NCI-H2196 treated with DMSO at 0.1 percent for 48 hours (cell line): ENCODE measurements around the gene HIBCH.
"Not testable (repeated sequence)": the region's sequence is repeated elsewhere in the genome, so short reads cannot be mapped to it uniquely, and the experiment has no call there.

Experiments
- DNase-seq: peaks from one replicate; lab custom pipeline; 2025; ENCODE audit not compliant: unreplicated experiment; lab: John Stamatoyannopoulos, UW

Gene HIBCH

DNA sequence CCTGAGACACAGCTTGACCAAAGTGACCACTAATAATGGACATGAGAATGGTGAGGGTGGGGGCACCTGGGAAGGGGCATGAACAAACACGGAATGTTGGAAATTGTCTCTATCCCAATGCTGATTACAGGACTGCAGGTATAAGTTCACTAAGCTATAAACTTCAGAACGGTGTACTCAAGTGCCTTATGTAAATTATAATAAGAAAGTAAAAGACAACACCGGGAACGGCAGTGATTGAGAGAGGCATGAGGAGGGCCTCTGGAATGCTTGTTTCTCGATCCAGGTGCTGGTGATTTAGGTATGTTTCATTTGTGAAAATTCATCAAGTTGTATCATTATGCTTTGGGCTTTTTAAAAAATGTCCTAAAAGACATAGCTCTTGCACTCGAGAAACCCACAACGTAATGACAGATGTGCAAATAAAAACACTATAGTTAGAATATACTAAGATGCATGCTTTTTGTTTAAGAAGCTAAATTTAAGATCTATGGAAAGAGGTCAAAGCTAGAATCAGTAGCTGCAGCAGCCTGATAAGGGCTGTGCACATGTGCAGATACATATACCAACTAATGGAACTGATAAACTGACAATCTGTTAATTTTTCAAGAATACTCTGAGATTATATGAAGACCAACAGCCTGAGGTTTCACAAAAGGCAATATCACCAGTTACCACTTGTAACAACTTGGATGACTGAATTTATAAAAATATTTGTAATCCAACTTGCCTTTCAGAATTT lies 7.6 kb downstream of the HIBCH start:
- no peak for DNase-seq

DNA sequence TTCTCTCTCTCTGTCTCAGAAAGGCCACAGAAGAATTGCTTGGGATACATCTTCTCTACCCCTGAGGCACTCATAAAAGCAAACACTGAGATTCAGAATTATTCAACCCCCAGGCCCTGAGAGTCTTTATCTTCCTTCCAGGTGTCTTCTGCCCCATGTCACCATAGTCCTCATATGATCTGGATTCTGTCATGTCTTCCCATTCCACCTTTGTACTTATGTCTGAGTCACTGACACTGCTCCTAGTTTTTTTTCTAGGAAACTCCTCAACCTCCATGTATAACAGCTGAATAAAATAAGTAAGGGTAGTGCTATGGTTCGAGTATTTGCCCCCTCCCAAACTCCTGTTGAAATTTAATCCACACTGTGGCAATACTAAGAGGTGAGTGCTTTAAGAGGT lies 11.6 kb downstream of the HIBCH start:
- DNase-seq: no peak

DNA sequence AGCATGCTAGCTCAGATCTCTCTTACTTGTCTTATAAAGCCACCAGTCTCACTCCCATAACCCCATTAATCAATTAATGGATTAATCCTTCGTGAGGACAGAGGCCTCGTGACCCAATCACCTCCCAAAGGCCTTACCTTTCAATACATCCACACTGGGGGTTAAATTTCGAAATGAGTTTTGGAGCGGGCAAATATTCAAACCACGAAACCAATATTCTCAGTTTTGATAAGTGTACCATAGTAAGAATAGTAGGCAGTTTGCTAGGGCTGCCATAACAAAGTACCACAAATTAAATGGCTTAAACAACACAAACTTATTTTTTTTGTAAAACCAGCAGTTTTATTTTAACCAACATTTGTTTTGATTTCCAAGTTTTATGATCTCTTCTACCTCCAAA lies 15.2 kb downstream of the HIBCH start:
- DNase-seq: no peak

DNA sequence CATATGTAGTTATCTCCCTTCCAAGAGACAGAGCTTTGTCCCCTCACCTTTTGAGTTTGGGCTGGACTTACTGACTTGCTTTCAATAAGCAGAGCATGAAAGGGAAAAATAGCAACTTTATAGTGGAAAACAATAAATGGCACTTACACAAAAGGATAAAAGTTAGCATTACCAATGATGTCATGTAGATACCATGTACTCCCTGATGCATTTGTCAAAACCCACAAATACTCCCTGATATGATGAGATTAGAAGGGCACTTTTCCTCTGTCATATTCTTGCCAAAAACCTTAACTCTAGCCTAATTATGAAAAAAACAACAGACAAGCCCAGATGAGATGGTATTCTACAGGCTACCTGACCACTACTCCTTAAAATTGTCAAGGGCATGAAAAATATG lies 16.0 kb downstream of the HIBCH start:
- DNase-seq: no peak

DNA sequence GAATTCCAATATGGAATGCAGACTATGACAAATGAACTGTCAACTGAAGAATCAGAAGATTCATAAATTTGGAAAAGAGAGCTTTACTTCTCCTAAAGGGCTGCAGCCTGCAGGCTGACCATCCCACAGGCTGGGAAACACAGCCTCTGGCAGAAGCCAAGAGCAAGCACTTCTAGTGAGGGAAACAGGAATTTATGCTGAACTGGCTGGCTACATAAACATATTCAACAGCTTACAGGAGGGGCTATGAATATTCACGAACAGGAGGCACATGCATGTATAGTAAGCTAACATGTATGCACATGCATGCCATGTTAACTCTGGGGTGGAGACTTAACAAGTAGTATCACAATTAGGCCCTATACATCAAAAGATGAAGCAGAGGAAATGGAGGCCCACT lies 17.6 kb downstream of the HIBCH start:
- no peak for DNase-seq

DNA sequence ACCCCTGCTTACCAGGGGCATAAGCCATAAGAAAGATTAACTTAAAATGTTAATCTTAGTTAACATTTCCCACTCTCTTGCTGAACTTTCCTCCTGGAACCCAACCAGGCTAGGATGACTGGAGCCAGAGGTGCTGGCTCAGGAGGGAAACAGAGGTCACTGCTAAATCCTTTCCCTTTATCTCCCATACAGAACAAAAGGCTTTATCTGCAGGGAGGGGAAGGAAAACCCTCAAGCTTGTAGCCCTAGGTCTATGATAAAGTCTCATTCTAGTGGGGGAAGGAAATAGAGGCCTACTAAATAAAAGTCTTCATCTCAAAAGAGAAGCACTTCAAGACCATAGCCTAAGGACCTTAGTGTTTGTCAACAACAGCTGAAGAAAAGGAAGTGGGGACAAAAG lies 18.6 kb downstream of the HIBCH start:
- DNase-seq: no peak

DNA sequence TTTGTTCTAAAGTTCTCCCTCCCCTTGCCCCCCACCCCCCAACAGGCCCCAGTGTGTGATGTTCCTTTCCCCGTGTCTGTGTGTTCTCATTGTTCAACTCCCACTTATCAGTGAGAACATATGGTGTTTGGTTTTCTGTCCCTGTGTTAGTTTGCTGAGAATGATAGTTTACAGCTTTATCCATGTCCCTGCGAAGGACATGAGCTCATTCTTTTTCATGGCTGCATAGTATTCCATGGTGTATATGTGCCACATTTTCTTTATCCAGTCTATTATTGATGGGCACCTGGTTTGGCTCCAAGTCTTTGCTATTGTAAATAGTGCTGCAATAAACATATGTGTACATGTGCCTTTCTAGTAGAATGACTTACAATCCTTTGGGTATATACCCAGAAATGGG lies 21.7 kb downstream of the HIBCH start:
- not testable (repeated sequence) for DNase-seq

DNA sequence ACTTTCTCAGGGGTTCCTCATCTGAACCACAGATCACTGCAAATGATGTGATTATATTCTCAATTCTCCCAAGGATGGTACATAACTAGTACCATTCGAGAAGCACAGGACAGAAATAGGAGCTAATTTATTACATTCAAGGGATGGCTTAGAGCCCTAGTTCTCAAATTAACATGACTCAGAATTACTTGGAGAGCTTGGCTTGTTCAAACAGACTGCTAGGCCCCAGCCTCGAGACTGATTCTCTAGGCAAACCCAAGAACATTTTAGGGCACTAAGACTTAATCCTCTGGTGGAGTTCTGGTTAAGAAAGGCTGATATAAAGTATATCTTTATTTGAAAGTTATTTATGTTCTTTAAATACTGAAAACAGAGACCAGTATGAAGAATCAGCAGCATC lies 35.8 kb downstream of the HIBCH start:
- DNase-seq: no peak

DNA sequence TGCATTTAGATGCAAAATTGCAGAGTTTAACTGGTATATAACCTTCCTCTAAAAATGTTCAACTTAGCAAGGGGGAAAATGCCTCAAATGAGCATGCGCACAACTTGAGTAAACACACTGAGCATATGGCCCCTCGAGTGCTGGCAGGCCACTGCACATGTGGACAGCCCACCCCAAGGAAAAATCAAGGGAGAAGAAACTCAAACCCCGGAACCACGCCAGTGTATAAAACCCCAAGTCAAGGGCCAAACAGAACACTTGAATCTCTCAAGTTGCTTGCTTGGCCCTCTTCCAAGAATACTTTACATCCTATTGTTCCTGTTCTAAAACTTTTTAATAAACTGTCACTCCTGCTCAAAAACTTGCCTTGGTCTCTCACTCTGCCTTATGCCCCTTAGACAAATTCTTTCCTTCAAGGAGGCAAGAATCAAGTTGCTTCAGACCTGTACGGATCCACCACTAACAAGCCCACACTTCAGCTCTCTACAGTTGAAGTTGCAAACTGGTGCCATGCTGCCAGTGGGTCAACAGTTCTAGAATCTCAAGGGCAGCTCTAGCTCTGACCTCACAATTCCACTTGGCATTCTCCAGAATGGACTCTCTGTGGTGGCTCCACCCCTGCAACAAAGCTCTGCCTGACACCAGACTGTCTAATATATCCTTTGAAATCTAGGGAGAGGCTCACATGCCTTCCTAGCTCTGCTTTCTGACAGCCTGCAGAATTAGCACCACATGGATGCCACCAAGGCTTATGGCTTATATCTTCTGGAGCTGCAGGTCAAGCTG lies 38.9 kb downstream of the HIBCH start:
- no peak for DNase-seq

DNA sequence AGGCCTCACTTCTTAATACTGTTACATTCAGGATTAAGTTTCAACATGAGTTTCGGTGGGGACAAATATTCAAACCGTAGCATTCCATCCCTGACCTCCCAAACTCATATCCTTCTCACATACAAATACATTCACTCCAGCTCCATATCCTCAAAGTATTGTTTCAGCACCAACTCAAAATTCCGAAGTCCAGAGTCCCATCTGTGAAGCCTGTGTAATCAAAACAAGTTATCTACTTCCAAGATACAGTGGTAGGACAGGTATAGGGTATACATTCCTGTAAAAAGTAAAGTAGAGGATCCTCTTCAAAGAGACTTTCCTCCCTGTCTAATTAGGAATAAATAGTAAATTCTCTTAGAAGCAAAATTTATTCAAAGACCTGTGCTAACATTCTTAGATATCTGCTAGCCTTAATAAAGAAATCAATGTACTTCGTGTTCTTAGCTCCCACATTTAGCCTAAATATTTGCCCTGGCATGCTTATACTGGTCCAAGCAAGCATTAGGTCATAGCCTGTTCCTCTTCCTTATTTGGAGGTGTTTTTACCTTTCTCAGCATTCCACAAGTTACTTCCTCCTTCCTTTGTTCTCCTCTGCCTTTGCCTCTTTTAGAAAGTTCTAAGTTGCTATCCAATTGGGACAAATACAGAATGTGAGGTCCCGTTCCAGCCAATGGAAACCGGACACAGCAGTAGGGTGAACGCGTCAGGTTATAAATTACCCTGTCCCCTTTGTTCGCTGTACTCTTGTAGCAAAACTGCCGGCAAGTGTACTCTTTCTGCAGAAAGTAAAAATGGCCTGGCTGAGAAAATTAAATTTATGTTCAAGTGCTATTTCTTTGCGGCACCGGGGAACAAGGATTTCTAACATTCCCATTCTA lies 40.1 kb downstream of the HIBCH start:
- DNase-seq: not testable (repeated sequence)

DNA sequence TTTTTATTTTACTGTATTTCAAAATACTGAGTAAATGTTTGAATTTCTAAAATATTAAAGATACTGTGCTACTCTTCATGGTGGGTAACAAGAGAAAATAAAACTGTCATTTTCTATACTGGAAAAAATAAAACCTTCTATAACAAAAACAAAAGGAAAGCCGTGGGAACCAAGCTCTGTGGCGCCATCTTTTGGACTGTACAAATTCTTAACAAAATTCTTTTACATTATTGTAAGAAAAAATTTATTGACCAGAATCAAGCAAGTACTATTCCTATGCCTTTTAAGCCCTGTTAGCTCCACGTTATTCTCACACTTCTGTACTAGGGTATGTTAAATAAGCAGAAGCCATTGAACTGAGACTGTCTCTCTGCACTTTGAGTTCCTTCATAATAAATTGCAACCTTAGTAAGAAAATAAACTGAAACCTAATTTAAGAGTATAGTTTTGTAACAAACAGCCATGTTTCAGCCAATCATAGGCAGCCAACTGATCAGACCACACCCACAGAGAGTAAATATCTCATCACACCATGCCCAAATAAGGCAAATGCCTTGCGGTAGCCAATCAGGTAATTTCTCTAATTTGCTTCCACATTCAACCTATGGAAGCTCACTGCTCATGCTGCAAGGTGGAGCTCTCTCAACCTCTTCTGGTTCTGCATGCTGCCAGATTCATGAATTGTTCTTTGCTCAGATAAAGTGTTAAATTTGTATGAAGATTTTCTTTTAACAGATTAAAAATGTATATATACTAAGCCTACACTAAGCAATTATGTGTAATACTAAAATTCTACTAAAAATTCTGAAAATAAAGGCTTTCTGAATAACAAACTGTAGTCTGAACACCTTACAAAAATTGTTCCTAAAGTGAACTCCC lies 42.2 kb downstream of the HIBCH start:
- no peak for DNase-seq

DNA sequence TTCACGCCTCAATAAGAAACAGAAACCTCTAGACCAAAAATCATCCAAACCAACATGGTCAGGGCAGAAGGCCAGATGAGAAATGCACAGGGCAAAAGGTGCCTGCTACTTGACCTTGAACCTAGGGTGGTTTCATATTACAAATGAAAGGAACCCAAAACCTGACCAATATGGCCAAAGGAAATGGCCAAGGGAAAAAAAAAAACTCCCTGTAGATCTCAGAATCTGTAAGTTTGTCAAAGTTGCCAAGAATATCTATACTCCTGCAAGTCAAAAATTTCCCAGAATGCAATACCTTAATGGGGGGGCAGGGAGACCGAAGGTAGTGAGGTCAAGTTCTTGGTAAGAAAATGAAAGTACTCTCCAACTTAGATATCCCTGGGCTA lies 47.2 kb downstream of the HIBCH start:
- DNase-seq: no peak

DNA sequence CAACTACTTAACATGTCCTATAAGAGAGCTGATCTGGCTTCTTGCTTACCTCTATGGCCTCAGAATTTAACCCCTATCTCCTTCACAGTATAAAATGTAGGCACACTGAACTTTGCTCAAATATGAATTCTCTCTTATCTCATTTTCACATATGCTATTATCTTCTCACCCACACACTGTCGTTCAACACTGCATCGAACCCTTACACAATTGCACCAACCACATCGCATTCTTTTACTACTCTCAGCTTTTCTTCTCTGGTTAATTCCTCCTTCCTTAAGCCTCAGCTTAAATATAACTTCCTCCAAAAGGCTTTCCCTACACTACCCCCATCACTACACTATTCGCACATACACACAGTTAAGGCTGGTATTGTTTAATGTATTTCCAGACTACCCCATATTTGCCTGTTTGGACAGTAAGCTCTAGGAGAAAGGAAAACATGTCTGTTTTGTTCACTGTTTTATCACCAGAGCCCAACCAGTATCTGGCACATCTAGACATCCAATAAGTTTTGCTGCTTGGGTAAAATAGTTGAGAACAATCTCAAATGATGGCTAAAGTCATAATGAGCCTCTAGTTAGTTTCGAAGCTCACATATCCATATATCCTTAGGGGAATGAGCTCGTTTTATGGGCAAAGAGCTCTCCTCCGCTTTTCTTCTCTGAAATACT lies 47.7 kb downstream of the HIBCH start:
- DNase-seq: no peak

DNA sequence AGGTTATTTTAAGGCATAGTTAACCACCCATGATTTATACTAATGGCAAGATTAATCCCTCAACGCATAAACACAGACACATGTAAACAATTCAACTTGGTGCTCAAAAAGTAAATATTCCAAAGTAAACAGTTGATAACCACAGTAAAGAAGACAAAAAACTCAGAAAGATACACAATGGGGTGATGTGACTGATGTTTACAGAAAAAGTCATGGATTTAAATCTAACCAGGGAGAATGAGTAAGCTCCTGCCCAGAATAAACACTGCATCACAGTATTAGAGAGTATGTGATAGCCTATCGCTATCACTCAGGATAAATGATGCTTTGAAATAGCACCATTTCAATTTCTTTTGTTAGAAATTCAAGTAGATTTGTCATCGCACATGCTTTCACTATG lies 49.3 kb downstream of the HIBCH start:
- DNase-seq: no peak

DNA sequence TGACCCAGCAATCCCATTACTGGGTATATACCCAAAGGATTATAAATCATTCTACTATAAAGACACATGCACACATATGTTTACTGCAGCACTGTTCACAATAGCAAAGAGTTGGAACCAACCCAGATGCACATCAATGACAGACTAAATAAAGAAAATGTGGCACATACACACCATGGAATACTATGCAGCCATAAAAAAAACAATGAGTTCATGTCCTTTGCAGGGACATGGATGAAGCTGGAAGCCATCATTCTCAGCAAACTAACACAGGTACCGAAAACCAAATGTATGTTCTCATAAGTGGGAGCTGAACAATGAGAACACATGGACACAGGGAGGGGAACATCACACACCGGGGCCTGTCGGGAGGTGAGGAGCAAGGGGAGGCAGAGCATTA lies 49.9 kb downstream of the HIBCH start:
- DNase-seq: not testable (repeated sequence)

DNA sequence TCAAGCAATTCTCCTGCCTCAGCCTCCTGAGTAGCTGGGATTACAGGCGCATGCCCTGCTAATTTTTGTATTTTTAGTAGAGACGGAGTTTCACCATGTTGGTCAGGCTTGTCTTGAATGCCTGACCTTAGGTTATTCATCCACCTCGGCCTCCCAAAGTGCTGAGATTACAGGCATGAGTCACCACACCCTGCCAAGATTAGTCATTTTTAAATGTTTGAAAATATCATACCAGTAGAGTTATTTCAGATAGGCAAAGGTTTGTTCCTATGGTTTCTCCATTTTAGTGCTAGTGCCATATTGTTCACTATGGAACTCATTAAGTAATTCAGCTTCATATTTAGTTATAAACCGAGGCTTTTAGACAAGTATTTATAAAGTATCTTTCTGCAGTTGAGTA lies 52.3 kb downstream of the HIBCH start:
- no peak for DNase-seq

DNA sequence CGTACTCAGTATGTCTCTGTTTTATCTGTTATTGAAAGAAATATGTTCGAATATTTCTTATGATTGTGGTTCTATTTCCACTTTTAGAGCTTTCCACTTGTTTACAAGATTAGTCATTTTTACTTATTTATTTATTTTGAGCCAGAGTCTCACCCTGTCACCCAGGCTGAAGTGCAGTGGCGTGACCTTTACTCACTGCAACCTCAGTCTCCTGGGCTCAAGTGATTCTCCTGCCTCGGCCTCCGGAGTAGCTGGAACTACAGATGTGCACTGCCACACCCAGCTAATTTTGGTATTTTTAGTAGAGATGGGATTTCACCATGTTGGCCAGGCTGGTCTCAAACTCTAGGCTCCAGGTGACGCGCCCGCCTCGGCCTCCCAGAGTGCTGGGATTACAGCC lies 53.3 kb downstream of the HIBCH start:
- no peak for DNase-seq

DNA sequence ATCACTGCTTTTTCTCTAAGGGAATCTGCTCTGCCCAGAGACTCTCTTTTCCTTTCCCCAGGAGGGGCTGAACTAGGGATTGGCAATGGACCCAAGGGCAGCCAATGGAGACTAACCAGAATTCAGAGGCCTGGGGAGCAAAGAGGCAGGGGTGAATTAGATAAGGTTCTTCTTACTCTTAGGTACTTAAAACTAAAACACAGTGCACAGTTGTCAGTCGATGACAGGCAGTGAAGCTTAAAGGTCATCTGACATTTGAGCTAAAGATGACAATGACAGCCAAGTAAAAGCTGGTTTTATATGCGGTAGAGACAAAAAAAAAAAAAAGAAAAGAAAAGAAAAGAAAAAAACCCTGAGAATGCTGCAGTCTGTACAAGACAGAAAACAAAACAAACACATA lies 57.8 kb downstream of the HIBCH start:
- no peak for DNase-seq

DNA sequence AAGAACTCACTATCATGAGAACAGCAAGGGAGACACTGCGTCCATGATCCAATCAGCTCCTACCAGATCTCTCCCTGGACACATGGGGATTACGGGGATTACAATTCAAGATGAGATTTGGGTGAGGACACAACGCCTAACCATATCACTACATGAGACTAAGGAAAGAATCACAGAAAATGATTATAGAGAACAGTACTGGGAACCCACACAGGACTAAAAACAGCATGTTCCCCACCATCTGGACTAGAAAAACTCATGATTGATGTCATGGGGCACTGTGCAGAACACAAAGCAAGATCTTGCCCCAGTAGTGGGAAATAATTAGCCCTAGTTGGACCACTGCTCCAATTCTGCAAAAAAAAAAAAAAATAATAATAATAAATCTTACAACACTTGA lies 63.5 kb downstream of the HIBCH start:
- DNase-seq: no peak

DNA sequence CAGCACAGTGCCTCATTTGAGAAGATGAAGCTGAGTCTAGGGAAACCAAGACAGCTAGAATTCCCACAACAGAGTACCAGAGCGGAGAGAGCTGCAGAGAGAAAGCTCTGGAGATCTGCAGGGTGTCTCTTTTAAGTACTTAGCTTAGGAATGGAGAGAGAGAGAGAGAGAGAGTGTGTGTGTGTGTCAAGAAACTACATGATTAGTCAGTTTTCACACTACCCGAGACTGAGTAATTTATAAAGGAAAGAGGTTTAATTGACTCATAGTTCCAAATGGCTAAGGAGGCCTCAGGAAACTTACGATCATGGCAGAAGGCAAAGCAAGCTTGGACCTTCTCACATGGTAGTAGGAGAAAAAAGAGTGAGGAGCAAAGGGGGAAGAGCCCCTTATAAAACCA lies 64.0 kb downstream of the HIBCH start:
- no peak for DNase-seq
